Activated CD4-positive, alpha-beta memory T cell treated with anti-CD3 and anti-CD28 coated beads for 36 hours (primary cell): ENCODE results near the gene ACVR1B. TPM values are rescaled to one million over a fixed set of nuclear protein-coding genes. Genes with fewer than 3 reads are reported as not detected.
A peak's percentile ranks its signal among the peaks of the same experiment; 100 is the strongest.

Experiments
- CTCF ChIA-PET: fragments of 350-600 bp; sonication (Branson Sonifier 250); formaldehyde crosslinking; loops from one replicate; lab custom pipeline; 2021; ENCODE audit warnings: antibody characterized with exemption, inconsistent platforms; lab: Charles Lee
- POLR2A ChIA-PET: fragments of 350-600 bp; sonication (Branson Sonifier 250); formaldehyde crosslinking; loops from one replicate; lab custom pipeline; 2021; ENCODE audit warnings: antibody characterized with exemption; lab: Charles Lee
- DNase-seq: peaks from one replicate; pipeline ENCODE4 v3.0.0-alpha.2; 2020
- H3K27ac Mint-ChIP-seq: one replicate; pipeline ENCODE4 v1.8.0; 2021; ENCODE audit warnings: mixed read lengths
- H3K27me3 Mint-ChIP-seq: one replicate; pipeline ENCODE4 v1.8.0; 2021; ENCODE audit warnings: mixed read lengths
- H3K36me3 Mint-ChIP-seq: one replicate; pipeline ENCODE4 v1.8.0; 2021; ENCODE audit warnings: mixed read lengths
- H3K4me1 Mint-ChIP-seq: one replicate; pipeline ENCODE4 v1.8.0; 2021; ENCODE audit warnings: low read depth, mixed read lengths
- H3K4me3 Mint-ChIP-seq: one replicate; pipeline ENCODE4 v1.8.0; 2021; ENCODE audit warnings: mild to moderate bottlenecking, mixed read lengths
- H3K9me3 Mint-ChIP-seq: one replicate; pipeline ENCODE4 v1.8.0; 2021; ENCODE audit warnings: mixed read lengths
- intact Hi-C: fragments of 100-400 bp; cut with micrococcal nuclease; formaldehyde crosslinking; loops from one replicate; pipeline ENCODE4 v1.15.1; 2023
- total RNA-seq, 2 experiments: library from RNA; stranded (reverse); gene quantifications; one replicate each; pipeline ENCODE4 v1.2.3, GENCODE V29; 2021

ACVR1B gene
- total RNA-seq, 2 experiments from 2014 or later = 8.0 to 8.3 TPM

- H3K4me3 Mint-ChIP-seq = no peak overlapping the region
Measured at GRCh38 chr12:52020539-52021336, 69.2 kb downstream of the ACVR1B start.

DNA sequence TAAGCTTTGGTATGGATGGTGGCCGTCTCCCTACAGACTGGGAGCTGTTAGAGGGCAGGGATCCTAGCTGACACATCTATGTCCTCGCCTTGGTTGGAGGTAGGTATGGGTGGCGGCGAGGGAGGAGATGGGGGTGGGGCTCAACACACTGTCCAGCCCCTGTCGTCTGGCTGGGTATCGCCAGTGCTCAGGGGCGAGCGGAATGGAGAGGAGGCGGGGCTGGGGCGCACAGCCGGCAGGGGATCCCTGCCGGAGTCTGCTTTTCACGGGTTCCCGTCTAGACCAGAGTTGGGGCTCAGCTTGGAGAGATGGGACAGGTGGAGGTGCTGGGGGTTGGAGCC lies 71.3 kb downstream of the ACVR1B start:
- DNase-seq = peak; percentile 57
- intact Hi-C loops = loop anchor here (1.0 kb wide), 2 partner anchors 16 to 72 kb away; partner anchors contain the start of gene ACVR1B
- peaks cover 32% of the 10 kb centered on the region for H3K4me1 Mint-ChIP-seq
- ChIA-PET POLR2A (interaction anchor here (1.0 to 4.5 kb wide), 5 partner anchors 10 to 47 kb away, joined by 3 to 28 read pairs (median 4); partner anchors contain the start of genes ATG101 and TAMALIN), CTCF (interaction anchor here (0.7 to 15.9 kb wide), 24 partner anchors 10 to 978 kb away, joined by 3 to 438 read pairs (median 9); partner anchors contain the start of genes ATG101, NR4A1, SMIM41 and TAMALIN)
- no peaks in the 10 kb centered on the region for H3K9me3 Mint-ChIP-seq
- no peak overlapping the region for H3K27ac Mint-ChIP-seq
- H3K27me3 Mint-ChIP-seq = no peaks in the 10 kb centered on the region
- peak overlapping the region; percentile 79 for H3K4me3 Mint-ChIP-seq
- no peaks in the 10 kb centered on the region for H3K36me3 Mint-ChIP-seq

More at GRCh38 chr12:52020539-52021336, 69.2 kb downstream of the ACVR1B start:
- intact Hi-C loops = loop anchor here (1.0 kb wide), 1 partner anchor 27 kb away; no protein-coding TSS in a partner anchor
- Mint-ChIP-seq H3K27ac (no peak overlapping the region), H3K4me1 (peaks cover 27% of the 10 kb centered on the region), H3K9me3 (no peaks in the 10 kb centered on the region), H3K27me3 (no peaks in the 10 kb centered on the region), H3K36me3 (no peaks in the 10 kb centered on the region)
- CTCF ChIA-PET = interaction anchor here (0.6 to 15.9 kb wide), 21 partner anchors 9 to 861 kb away, joined by 3 to 438 read pairs (median 6); partner anchors contain the start of genes ANKRD33, ATG101, NR4A1 and SMIM41
- POLR2A ChIA-PET = interaction anchor here (1.0 to 4.5 kb wide), 4 partner anchors 12 to 28 kb away, joined by 4 to 28 read pairs (median 4); partner anchors contain the start of gene TAMALIN
- peak; percentile 77 for DNase-seq

DNA sequence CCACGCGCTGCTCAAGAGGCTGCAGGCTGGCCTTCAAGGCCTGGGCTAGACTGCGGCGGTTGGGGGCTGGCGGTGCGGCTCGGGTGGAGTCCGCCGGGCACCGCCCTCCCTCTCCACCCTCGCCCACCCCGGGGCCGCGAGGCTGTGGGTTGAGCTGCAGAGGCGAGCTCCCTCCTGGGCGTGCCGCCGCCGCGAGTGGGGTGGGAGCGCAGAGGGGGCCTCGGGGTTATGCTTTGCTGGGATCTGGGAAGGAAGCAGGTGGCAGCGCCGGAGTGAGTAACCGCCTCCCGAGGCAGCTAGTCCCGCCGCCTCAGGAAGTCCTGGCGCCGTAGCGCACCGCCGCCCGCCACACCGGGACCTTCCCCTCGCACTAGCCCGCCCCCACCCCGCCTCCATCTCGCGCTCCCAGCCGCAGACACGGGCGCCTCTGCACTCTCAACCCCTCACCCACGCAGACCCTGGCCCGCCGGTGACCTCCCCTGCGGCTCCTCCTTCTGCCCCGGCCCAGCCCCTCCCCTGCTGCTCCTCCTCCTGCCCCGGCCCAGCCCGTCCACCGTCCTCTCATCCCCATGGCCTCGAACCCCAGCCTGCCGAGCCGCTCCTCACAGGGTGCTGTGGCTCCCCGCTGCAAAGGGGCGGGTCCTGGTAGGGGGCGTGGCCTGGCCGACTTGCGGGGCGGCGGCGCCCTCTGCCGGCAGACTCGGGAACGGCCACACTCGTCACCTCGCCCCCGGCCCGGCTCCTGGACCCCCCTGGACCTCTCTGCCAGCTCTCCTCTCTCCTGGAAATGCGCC lies 71.9 kb downstream of the ACVR1B start:
- Mint-ChIP-seq H3K36me3 (no peaks in the 10 kb centered on the region), H3K4me1 (peaks cover 32% of the 10 kb centered on the region), H3K4me3 (peak overlapping the region; percentile 79), H3K9me3 (no peaks in the 10 kb centered on the region), H3K27ac (peak overlapping the region; percentile 91), H3K27me3 (no peaks in the 10 kb centered on the region)
- ChIA-PET POLR2A (interaction anchor here (1.0 to 4.5 kb wide), 5 partner anchors 9 to 47 kb away, joined by 3 to 28 read pairs (median 4); partner anchors contain the start of genes ATG101 and TAMALIN), CTCF (interaction anchor here (0.7 to 15.9 kb wide), 30 partner anchors 9 to 978 kb away, joined by 3 to 438 read pairs (median 8); partner anchors contain the start of genes ATG101, NR4A1, SMIM41 and TAMALIN)
- intact Hi-C loops = loop anchor here (1.0 kb wide), 2 partner anchors 16 to 72 kb away; partner anchors contain the start of gene ACVR1B
- peak; percentile 95 for DNase-seq

- Mint-ChIP-seq H3K27me3 (no peaks in the 10 kb centered on the region), H3K4me3 (peak overlapping the region; percentile 79), H3K9me3 (no peaks in the 10 kb centered on the region), H3K36me3 (no peaks in the 10 kb centered on the region), H3K4me1 (peaks cover 32% of the 10 kb centered on the region), H3K27ac (peak overlapping the region; percentile 91)
- DNase-seq = no peak
- POLR2A ChIA-PET = interaction anchor here (0.6 to 4.5 kb wide), 8 partner anchors 9 to 138 kb away, joined by 3 to 28 read pairs (median 8); partner anchors contain the start of genes ATG101, NR4A1 and TAMALIN
- intact Hi-C loops = loop anchor here (1.0 to 2.0 kb wide), 4 partner anchors 17 to 99 kb away; partner anchors contain the start of gene ACVR1B
- CTCF ChIA-PET = interaction anchor here (0.7 to 15.9 kb wide), 29 partner anchors 8 to 1175 kb away, joined by 3 to 438 read pairs (median 10); partner anchors contain the start of genes ATG101, NR4A1, SMIM41 and TAMALIN
Measured at GRCh38 chr12:52023976-52024688, 72.6 kb downstream of the ACVR1B start.

DNA sequence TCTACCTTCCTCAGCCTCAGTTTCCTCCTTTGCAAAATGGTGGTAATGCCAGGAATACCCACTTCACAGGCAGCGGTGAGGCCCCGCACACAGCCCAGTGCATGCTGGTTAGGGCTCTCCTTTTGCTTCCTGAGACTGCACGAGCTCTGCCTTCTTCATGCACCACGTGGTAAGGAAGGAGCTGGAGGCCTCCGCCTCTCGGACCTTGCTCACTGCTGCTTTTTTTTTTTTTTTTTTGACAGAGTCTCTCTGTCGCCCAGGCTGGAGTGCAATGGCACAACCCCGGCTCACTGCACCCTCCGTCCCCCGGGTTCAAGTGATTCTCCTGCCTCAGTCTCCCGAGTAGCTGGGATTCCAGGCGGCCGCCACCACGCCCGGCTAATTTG lies 73.3 kb downstream of the ACVR1B start:
- peak overlapping the region; percentile 79 for H3K4me3 Mint-ChIP-seq
- peak; percentile 85 for DNase-seq
- no peaks in the 10 kb centered on the region for H3K36me3 Mint-ChIP-seq
- no peaks in the 10 kb centered on the region for H3K9me3 Mint-ChIP-seq
- intact Hi-C loops = loop anchor here (1.0 to 2.0 kb wide), 10 partner anchors 8 to 100 kb away; partner anchors contain the start of genes ATG101 and NR4A1
- CTCF ChIA-PET = interaction anchor here (0.6 to 15.9 kb wide), 42 partner anchors 8 to 1174 kb away, joined by 3 to 438 read pairs (median 7); partner anchors contain the start of genes ACVR1B, ATG101, NR4A1 and SMIM41
- no peaks in the 10 kb centered on the region for H3K27me3 Mint-ChIP-seq
- POLR2A ChIA-PET = interaction anchor here (0.5 to 4.5 kb wide), 13 partner anchors 9 to 139 kb away, joined by 3 to 28 read pairs (median 4); partner anchors contain the start of genes ATG101, NR4A1 and TAMALIN
- peaks cover 32% of the 10 kb centered on the region for H3K4me1 Mint-ChIP-seq
- H3K27ac Mint-ChIP-seq = peak overlapping the region; percentile 91

- ChIA-PET CTCF (interaction anchor here (0.7 to 15.9 kb wide), 33 partner anchors 12 to 1599 kb away, joined by 3 to 438 read pairs (median 9); partner anchors contain the start of genes ACVR1B, ATG101, NR4A1 and SMIM41), POLR2A (interaction anchor here (0.7 to 2.4 kb wide), 4 partner anchors 25 to 92 kb away, joined by 3 to 18 read pairs (median 9); partner anchors contain the start of genes ATG101 and NR4A1)
- Mint-ChIP-seq H3K4me3 (peak overlapping the region; percentile 79), H3K4me1 (peaks cover 20% of the 10 kb centered on the region), H3K36me3 (no peaks in the 10 kb centered on the region), H3K27me3 (no peaks in the 10 kb centered on the region), H3K9me3 (no peaks in the 10 kb centered on the region), H3K27ac (no peak overlapping the region)
- intact Hi-C loops = no loop called here
- DNase-seq = no peak
Measured at GRCh38 chr12:52026263-52026662, 74.8 kb downstream of the ACVR1B start.

- no peak for DNase-seq
- POLR2A ChIA-PET = no interaction called here
- Mint-ChIP-seq H3K4me3 (no peak overlapping the region), H3K9me3 (no peaks in the 10 kb centered on the region), H3K27ac (no peak overlapping the region), H3K36me3 (no peaks in the 10 kb centered on the region), H3K27me3 (no peaks in the 10 kb centered on the region), H3K4me1 (peaks cover 20% of the 10 kb centered on the region)
- intact Hi-C loops = no loop called here
- CTCF ChIA-PET = interaction anchor here (0.6 to 15.9 kb wide), 10 partner anchors 14 to 181 kb away, joined by 3 to 438 read pairs (median 141); partner anchors contain the start of genes ATG101, NR4A1, SMIM41 and TAMALIN
Measured at GRCh38 chr12:52027085-52027843, 75.8 kb downstream of the ACVR1B start.

DNA sequence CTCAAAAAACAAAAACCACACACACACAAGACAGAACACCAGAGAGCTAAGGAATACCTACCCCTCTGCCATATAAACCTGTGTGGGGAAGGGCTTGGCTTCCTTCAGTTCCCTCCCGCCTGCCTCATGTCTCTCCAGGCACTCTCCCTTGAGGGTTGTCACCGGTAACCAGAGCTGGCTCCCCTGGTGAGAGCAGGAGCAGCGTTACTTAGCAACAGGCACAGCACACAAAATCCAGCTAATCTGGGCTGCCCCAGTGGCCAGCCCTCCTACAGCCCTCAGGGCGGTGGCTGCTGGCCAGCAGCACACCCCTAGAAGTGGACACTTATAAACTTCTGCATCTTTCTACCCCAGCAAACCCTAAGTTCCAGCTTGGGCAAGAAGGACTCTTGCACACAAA lies 78.2 kb downstream of the ACVR1B start:
- POLR2A ChIA-PET = interaction anchor here (1.0 to 1.7 kb wide), 3 partner anchors 22 to 40 kb away, joined by 3 read pairs; partner anchors contain the start of genes ATG101, NR4A1 and TAMALIN
- Mint-ChIP-seq H3K27ac (no peak overlapping the region), H3K4me3 (no peak overlapping the region), H3K9me3 (no peaks in the 10 kb centered on the region), H3K36me3 (no peaks in the 10 kb centered on the region), H3K27me3 (no peaks in the 10 kb centered on the region), H3K4me1 (peaks cover 34% of the 10 kb centered on the region)
- CTCF ChIA-PET = interaction anchor here (1.2 to 15.9 kb wide), 8 partner anchors 12 to 92 kb away, joined by 3 to 438 read pairs (median 134); partner anchors contain the start of genes ATG101, NR4A1 and SMIM41
- DNase-seq = no peak
- intact Hi-C loops = no loop called here

GRCh38 chr12:52032446-52032803 lies 80.9 kb downstream of the ACVR1B start:
- ChIA-PET POLR2A (interaction anchor here (0.5 to 1.4 kb wide), 7 partner anchors 9 to 809 kb away, joined by 3 to 10 read pairs (median 4); partner anchors contain the start of genes ATG101 and NR4A1), CTCF (interaction anchor here (0.9 to 15.9 kb wide), 15 partner anchors 9 to 94 kb away, joined by 3 to 438 read pairs (median 6); partner anchors contain the start of genes ATG101, NR4A1 and SMIM41)
- Mint-ChIP-seq H3K27ac (peak overlapping the region; percentile 52), H3K36me3 (no peaks in the 10 kb centered on the region), H3K4me3 (peak overlapping the region; percentile 71), H3K27me3 (no peaks in the 10 kb centered on the region), H3K9me3 (no peaks in the 10 kb centered on the region), H3K4me1 (peaks cover 35% of the 10 kb centered on the region)
- intact Hi-C loops = no loop called here
- DNase-seq = peak; percentile 31
